Astrocyte of the spinal cord (primary cell): ENCODE measurements around the gene ACY1.

ENCODE experiments used
- DNase-seq: peaks from one replicate; pipeline ENCODE4 v3.0.0; 2011; ENCODE audit warnings: low read depth, low spot score
- H3K4me3 ChIP-seq: 2 replicates; pipeline ENCODE4 v1.5.1; 2011; ENCODE audit warnings: low read depth, mild to moderate bottlenecking, low read length, moderate library complexity
- in situ Hi-C: cut with HindIII; loops from 2 replicates; pipeline ENCODE4 v1.10.0; 2017; ENCODE audit warnings: low sequenced_read_pairs
- TF ChIP-seq, protein P1 (sequence below): IDR thresholded peaks from 2 replicates; pipeline ENCODE4 v1.5.1; 2012; ENCODE audit warnings: low read depth, mild to moderate bottlenecking, low read length, inconsistent platforms

Gene ACY1

DNA sequence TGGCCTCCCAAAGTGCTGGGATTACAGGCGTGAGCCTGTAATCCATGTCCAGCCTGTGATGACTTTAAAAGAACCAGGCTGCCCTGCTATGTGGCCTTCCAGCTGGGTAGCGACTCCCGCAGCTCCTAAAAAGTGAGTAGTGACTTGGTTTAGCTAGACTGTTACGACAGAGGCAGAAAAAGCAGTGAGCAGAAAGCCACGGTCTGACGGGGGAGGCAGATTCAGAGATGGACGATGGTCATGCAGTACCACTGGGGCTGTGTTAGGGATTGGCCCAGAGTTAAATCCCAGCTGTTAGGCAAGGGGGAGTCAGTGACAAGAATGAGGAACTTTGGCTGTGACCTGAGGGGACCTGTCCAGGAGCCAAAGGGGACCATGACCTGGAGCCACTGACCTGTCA, 15.4 kb downstream of the ACY1 start:
- in situ Hi-C loops: no loop called here
- DNase-seq: no peak

DNA sequence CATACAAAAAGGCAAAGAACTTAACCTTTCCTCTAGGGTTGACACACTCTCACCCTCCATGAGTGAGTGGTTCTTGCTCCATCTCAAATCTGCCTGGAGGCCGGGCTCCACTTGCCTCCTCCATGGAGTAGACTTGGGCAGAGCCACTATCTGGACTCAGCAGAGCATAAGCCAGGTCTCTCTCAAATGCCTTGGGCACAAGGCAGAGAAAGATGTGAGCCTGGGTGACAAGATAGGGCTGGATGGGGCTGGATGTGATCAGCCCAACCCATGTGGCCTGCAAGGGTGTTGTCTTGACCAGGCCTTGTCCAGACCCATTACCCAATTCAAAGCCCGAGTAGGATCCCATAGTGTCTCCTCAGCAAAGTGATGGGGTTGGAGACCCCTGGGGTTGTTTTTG, 16.5 kb downstream of the ACY1 start:
- in situ Hi-C loops: no loop called here
- H3K4me3 ChIP-seq: no peak overlapping the region
- TF ChIP-seq, protein P1, sequence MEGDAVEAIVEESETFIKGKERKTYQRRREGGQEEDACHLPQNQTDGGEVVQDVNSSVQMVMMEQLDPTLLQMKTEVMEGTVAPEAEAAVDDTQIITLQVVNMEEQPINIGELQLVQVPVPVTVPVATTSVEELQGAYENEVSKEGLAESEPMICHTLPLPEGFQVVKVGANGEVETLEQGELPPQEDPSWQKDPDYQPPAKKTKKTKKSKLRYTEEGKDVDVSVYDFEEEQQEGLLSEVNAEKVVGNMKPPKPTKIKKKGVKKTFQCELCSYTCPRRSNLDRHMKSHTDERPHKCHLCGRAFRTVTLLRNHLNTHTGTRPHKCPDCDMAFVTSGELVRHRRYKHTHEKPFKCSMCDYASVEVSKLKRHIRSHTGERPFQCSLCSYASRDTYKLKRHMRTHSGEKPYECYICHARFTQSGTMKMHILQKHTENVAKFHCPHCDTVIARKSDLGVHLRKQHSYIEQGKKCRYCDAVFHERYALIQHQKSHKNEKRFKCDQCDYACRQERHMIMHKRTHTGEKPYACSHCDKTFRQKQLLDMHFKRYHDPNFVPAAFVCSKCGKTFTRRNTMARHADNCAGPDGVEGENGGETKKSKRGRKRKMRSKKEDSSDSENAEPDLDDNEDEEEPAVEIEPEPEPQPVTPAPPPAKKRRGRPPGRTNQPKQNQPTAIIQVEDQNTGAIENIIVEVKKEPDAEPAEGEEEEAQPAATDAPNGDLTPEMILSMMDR: no peak
- no peak for DNase-seq

More for the DNA sequence above, 15.4 kb downstream of the ACY1 start:
- TF ChIP-seq, protein P1: no peak
- H3K4me3 ChIP-seq: no peak overlapping the region

DNA sequence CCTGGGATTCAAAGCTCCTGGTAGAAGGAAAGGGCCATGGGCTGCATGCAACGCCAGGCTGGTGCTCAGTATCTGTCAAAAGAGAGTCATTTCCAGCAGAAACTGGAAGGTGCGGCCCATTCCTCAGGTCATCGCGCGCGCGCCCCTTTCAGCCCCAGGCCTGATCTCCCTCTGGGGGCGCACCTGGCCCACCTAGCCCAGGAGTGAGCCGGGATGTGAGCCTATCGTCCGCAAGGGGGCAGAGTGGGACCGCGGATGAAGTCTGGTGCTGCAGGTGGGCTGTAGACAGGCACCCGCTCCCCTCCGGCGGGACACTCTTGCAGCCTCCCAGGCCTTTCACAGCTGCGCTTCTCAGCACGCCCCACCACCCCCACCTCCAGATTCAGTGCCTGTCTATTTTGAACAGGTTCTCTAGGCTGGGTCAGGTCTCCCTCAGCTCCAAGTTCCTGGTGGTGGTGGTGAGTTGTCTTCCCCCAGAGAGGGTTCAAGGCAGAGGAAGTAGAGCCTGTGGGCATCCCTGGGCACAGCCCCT, 18.2 kb downstream of the ACY1 start:
- no peak overlapping the region for H3K4me3 ChIP-seq
- peak; percentile 51 for DNase-seq
- TF ChIP-seq, protein P1: peak; percentile 95
- in situ Hi-C loops: no loop called here

DNA sequence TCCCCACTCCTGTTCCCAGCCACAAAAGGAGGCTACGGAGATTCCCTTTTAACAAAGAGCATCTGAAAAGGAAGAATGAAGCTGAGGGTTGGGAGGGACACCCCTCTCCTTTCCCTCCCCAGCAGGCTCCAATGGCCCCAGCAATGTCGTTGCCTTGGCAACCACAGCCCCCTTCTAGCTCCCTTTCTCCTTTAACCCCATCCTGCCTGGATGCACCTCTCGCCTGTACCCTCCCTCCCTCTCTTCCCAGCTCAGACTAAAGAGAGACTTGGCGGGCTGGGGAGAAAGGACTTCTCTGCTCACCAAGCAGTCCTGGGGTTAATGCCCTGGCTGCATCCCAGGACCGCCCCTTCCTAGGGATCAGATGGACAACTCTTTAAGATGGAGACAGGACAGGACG, 19.4 kb downstream of the ACY1 start:
- in situ Hi-C loops: no loop called here
- no peak overlapping the region for H3K4me3 ChIP-seq
- TF ChIP-seq, protein P1: no peak

DNA sequence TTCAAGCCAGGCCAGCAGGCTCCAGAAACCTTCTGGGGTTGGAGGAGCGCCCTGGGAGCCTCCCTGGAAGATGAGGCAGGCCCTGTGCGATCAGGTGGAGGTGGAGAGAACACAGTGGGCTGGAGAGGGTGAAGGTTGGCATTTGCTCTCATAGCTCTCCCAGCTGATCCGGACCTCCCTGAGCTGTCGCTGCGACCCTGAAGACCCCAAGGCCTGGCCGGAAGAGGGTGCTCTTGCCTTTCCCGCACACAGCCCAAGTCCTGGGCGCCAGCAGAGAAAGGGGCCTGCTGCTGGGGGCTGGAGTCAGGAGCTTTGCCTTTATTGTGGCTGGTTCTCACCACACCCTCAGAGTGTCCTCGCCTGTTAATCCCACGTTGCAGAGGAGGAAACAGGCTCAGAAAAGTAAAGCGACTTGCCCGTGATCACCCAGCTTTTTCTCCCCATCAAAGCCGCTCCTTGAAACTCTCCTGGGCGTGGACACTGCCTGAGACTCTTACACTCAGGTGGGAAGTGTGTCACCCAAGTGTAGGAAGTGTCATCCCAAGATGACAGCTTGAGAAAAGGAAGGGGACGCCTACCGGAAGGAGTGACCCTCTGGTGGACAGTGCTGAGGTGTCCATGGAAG, 20.9 kb downstream of the ACY1 start:
- TF ChIP-seq, protein P1: peak; percentile 80
- in situ Hi-C loops: no loop called here
- H3K4me3 ChIP-seq: no peak overlapping the region
- peak; percentile 46 for DNase-seq

More for the DNA sequence above, 19.4 kb downstream of the ACY1 start:
- DNase-seq: no peak

DNA sequence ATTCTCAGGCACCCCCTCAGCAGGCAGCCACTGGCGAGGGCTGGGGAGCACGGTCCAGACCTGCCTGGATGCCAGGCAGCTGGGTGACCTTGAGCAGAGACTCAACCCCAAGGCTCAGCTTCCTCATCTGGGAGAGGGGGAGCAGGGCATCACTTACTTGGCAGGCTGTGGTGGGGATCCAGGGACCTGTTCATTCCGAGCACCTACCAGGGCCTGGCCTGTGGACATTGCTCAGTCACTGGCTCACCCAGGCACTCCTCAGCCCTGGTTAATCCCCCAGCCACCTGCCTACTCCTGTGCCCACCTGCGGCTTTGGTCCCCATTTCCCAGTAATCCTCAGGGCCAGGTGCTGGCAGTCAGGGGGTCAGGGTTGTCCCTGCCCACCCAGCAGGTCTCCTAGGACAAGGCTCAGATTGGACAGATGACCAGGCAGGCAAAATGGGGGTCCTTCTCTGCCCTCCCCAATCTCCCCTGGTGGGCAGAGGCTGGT, 21.6 kb downstream of the ACY1 start:
- DNase-seq: no peak
- TF ChIP-seq, protein P1: no peak
- in situ Hi-C loops: no loop called here
- no peak overlapping the region for H3K4me3 ChIP-seq
